Germinal center (tissue), 1 donor: ENCODE measurements around the gene FBXL7.

ENCODE experiments used
- DNase-seq: peaks from one replicate; pipeline ENCODE4 v3.0.0; 2012; ENCODE audit warnings: mixed read lengths, low spot score

FBXL7 gene

DNA sequence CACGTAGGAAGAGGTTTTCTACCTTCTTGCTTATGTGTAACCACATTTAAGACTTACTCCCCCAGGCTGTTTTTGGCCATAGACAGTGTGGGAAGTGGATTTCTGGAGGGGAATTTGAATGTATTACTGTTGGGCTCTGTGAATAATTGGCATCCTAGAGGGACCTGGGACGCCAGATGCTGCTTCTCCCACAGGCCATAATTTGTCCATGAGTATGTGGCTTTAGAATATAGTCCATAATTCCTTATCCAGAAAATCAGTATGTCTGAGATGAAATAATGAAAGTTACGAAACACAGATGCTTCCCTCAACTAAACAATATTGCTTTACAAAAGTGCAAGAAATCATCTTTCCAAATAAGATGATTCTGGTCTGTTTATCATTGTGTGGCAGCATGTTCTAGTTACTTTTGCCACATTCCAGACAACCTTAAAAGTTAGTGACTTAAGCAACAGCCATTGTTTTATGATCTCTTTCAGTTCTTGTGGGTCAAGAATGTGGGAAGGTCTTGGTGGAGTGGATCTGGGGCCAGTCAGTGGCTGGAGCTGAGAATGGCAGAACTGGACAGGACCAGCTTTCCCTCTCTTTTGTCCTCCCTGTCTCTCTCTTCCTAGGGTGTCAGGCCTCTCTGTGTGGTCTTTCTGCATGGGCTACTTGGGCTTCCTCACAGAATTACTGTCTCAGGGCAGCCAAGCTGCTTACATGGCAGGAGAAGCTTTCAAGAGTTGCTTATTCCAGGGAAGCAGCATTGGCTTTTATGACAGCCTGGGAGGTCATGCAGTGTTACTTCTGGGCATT is 79.4 kb downstream of the FBXL7 start:
- DNase-seq = no peak

DNA sequence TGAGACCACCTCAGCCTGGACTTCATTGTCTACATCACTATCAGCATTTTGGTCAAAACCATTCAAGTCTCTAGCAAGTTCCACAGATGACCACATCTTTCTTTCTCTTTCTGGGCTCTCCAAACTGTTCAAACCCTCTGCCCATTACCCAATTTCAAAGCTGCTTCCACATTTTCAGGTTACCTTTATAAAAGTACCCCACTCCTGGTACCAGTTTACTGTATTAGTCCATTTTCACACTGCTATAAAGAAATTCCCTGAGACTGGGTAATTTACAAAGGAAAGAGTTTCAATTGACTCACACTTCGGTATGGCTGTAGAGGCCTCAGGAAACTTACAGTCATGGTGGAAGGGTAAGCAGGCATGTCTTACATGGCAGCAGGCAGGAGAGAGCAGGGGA is 84.5 kb downstream of the FBXL7 start:
- no peak for DNase-seq

DNA sequence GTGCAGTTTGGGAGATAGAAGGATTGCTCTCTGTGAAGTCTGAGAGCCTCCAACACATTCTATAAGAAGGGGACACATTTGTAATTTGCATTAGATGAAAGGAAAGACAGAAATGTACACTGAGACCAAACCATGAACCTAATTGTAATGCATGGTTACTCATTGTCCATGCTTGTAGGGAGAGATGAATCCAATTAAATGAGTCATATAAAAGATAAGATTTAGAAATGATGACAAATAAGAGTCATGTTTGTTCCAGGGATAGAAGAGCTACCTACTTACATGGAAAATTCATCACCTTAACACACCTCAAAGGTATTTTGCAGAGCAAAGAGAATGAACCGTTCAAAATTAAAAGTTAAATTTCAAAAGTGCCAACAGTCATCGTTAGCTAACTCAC is 85.1 kb downstream of the FBXL7 start:
- DNase-seq = no peak

DNA sequence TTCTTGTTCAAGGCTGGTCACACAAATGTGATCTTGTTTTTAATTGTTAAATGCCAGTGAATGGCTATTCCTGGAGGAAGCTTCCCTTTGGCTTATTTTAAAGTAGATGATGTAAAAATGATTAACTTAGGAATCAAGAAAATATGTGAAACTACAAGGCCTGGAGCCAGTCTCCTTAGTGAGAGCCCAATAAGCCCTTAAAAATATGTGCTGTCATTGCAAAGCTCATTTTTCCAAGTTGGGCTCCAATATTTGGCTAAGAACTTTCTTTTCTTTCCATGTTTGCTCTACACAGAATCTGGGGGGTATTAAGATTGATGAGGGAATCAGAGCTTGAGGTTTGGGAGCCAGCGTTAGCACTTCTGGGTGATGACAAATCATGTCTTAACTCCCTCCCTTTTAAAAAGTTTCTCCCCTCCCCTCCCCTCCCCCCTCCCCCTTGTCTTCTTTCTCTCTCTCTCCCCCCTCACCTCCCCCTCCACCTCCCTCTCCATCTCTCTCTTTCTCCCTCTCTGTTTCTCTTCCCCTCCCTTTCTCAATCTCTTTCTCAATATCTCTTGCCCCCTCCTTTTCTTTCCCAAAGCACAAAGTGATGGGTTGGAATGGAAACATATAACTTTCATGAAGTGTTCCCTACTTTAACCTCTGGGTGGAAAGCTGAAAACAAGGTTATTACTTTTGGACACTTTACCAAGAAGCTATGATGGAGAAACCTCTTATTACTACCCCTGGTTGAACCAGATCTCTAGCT is 86.0 kb downstream of the FBXL7 start:
- no peak for DNase-seq

DNA sequence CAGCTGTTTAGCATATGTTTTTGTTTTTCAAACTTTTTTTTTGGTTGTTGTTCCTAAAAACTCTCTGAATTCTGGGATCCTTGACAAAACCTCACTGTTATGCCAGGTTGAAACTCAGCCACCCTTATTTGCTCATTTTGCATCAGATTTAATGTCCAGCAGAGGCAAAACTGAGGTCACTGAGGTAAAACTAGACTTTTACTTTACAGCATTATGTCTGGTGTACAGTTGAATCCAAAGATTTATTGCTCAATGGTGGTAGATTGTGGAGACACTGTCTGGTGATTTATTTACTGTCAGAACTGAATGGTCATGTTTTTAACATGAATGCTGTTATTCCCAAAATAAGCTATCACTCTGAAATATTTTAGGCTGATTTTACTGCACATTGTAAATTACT is 87.9 kb downstream of the FBXL7 start:
- DNase-seq = no peak

DNA sequence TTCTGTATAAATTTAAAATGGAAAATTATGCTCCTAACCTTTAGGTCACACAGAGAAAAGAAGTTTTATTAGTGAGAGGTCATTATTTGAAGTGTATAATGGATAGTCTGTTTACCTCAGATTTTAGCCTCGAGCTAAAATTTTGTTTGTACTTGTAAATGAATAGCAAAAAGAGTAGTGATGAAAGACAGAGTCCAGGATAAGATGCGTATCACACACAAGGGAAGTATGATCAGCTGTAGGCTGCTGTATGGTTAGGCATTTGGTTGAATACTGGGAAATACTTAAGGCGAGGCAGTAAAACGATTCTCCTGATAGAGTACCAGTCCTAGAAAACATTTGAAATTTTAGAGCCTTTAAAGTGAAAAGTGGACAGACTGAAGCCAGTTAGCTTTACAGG is 92.7 kb downstream of the FBXL7 start:
- DNase-seq = no peak

DNA sequence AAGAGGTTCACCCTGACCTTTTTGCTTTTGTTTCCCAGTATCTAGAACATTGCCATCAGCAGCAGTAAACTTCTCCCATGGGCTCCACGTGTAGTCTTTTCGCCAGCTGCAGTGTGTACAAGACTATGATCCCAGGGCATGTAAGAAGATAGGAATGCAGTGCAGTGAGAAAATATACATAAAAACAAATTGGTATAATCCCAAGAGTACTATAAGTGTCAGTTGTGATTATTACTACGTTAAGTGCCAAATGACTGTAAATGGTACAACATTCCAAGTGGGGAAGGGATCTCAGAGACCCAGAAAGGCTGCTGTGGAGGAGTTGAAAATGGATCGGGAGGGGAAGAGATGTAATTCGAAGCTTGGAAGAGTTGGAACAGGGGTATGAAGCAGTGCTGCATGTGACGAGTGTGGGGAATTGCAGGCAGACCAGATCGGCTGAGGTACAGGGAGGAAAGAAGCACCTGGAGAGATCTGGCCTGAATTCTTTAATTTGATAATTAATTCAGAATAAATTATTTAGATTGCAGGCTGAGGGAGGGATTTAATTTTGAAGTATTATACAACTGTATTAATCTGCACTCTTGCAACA is 95.1 kb downstream of the FBXL7 start:
- no peak for DNase-seq

DNA sequence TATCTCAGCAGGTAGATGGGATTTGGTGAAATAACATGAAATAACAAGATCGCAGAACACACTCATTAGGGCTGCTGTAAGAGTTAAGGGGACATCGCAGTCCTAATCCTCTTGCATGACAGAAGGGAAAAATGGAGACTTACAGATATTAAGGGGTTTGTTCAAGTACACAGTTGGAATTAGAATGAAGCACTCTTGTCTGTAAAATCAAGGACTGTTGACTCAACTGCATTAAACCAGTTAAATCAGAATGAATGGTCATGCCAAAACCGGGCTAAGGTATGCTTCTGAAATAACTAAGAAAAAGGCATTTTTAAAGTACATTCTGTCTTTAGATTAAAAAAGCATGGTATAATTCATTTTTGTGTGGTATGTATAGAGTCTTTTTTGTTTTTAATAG is 95.9 kb downstream of the FBXL7 start:
- no peak for DNase-seq

DNA sequence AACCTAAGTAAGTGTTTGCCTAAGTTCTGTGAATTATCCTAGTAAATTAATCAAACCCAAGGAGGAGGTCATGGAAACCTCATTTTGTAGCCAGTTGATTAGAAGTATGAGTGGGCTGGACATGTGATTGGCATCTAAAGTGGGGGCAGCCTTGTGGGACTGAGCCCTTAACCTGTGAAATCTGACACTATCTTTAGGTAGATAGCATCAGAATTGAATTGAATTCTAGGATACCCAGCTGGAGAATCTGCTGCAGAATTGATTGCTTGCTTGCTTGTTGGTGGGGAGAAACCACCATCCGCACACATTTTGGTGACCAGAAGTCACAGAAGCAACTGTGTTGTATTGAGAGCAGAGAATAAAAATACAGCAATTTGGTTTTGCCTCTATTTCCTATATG is 97.0 kb downstream of the FBXL7 start:
- no peak for DNase-seq

DNA sequence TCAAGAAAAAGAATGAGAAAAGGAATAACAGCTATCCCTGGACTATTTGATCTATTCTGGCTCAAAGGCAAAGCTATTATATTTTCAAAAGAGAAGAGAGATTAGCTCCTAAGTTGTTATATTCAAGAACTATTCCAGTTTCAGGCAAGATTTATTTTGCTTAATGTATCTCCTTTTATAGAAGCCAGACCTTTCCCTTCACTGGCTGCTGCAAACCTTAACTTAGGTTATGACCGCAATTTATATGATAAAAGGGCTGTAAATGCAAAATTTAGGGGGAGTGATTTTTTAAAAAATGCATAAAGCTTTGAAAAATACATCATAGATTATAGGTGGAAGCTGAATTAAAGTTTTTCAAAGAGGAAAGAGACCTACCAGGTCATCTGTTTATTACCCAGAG is 97.8 kb downstream of the FBXL7 start:
- no peak for DNase-seq

DNA sequence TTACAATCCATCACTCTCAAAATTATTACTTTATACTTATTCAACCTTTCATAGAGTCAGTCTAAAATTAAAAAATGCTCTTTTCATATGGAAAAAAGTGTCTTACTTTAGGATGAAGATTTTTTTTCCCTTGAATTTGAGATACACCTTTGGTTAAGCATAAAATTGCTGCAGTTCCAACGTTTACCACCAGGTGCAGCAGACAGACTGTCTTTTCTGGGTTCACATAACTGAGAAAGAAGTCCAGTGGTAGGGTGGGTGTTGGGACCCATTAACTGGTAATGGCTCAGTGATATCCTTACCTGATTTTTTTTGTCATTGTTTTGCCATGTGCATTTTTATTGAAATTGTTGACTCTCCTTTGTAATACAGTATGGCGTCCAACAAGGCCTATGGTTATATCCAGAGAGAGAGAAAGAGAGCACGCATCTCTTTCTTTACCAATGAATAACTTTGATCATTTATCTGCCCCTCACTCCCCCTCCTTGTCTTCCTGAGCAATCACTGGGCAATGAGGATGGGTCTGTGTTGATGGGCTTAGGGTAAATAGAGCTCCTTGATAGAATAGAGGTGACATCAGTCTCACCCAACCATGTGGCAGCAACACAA is 98.4 kb downstream of the FBXL7 start:
- no peak for DNase-seq

DNA sequence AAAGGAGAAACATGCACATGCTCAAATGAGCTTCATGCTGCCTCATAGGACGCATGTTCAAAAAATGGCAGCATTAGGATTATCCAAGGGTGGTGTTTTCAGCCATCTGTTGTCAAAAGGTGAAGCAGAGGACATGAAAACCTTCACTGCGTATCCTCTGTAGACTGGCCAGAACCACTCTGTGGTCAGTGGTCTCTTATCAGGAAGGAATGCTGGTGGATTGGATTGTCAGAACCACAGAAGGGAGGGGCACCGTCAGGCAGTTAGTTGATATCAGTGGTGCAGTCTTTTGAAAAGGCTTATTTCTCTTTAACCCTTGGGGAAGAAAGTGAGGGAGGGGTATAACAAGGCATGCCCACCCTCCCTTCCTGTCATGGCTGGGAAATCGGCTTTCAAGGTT is 100.1 kb downstream of the FBXL7 start:
- DNase-seq = no peak

DNA sequence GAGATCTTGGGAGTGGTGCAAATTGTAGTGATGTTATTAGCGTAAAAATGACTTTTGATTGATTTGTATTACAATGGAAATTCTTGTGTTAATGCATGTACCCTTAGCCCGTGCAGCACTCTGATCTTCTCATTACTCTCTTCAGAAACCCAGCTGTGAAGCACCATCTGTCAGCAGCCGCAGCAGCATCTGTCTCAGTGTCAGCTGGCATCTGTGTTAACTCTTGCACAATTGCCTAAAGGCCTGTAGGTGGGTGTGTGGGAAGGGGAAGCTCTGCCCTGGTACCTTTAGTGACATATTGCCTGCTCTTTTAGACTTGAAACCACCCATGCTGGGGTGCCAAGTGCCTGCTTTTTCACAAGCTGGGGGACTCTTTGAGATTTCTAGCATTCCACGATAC is 101.3 kb downstream of the FBXL7 start:
- DNase-seq = no peak

DNA sequence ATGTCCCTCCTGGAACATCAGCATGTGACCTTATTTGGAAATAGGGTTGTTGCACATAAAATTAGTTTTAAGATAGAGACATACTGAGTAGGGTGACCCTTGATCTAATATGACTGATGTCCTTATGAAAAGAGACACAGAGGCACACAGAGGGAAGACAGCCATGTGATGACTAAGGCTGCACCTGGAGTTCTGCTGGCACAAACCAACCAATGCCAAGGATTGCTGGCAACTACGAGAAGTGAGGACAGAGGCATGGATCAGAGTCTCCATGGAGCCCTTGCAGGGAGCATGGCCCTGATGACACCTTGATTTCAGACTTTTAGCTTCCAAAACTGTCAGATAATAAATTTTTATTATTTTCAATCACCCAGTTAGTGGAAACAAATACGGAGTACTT is 101.9 kb downstream of the FBXL7 start:
- no peak for DNase-seq

DNA sequence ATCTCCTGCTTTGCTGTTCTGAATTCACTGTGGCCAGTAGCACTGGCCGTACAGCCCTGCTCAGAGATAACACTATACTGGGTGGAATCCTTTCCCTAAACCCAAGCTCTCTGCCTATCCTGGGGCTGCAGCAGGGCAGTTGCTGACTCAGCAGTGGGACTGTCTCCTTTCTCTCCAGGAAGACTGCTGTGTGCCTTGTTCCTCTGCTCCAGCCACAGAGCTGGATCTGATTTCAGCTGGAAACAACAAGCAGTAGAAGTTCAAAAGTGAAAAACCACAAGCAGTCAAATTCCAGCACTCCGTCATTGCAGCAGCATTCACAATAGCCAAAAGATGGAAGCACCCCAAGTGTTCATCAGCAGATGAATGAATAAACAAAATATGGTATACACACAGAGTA is 105.0 kb downstream of the FBXL7 start:
- DNase-seq = no peak

DNA sequence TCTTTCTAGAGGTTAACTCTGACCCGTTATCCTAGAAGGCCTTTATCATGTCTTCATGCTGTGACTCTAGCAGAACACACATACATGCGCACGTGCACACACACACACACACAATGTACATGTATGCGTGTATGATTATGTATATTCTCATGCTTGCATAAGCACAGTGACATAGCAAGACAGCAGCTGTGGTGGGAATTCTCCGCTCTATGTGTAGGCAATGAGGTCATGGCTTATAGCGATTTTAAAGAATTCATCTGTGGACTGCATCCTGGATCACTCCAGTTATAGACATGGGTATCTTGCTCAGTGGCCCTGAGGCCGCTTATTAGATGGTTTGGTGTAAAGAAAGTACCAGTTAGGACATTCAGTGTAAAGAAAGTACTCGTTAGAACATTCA is 106.2 kb downstream of the FBXL7 start:
- DNase-seq = no peak

DNA sequence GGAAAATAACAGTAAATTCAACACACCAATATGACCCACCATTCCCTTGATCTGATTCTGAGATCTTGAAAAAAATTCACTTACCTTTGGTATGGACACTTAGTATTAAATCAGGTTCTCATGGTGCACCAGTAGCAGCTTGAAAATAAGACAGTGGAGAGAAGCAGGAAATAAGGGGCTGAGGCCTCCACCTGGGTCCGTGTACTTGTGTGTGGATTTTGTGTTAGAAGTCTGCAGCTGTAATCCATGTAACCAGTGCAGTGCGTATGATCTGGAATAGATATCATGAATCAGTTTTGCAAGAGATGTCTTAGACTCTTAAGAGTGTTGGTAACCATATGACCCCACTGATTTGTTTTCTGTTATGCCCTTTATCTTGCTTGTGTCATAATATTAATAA is 107.1 kb downstream of the FBXL7 start:
- no peak for DNase-seq

DNA sequence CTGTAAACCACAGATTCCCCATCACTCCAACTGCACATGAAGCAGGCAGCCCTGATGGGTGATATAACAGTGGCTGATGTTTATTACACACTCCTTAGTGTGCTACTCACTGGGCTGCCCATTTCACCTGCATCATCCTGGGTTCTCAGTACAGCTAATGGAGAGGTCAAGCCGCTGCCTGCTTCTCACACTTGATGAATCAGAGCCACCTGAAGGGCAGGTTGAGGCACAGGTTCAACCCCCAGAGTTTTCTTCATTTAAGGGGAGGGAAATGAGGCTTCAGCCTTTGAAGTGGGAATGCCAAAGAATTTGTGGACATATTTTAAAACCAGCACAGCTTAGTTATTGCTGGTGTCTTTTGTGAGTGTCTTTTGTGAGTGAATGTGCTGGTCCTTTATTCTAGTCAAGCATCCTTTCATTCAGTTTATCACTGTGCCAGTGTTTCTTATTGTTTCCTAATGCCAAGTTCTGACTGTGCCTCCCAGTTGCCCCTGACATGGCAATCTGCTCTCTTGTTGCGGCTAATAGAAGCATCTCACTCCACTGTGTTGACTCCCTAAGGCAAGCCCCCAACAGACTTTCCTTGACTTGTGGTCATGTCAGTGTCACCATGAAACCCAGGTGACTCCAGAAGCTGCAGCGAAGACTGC is 109.2 kb downstream of the FBXL7 start:
- DNase-seq = no peak

DNA sequence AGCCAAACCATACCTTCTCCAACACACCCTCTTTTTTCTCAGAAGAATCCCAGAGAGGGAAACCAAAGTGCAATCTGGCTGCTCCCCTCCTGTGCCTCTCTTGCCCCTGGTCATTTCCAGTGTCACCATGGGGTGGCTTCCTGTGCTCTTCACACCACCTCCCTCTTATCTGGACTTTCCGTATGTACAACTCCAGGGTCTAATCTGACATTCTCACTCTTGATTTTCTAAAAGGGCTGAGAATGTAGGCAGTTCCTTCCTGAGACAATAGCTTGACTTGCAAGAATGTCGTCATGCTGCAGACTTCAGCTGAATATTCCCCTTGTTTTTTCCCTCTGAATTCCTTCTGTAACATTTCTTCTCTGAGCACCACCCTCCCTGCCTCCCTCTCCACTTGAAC is 110.2 kb downstream of the FBXL7 start:
- DNase-seq = no peak

DNA sequence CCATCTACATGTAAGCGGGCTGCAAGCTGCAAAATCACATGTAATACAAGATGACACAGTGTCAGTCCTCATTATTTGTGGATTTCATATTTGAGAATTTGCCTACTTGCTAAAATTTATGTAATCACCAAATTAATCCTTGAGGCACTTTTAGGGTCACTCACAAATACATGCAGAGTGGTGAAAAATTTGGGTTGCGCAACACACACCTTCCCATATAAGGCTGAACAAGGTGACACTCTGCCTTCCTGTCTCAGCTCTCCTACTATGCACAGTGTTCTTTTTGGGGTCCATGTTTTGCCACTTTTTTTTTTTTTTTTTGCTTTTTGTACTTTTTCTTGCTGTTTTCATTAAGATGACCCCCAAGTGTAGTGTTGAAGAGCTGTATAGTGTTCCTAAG is 111.0 kb downstream of the FBXL7 start:
- DNase-seq = no peak

DNA sequence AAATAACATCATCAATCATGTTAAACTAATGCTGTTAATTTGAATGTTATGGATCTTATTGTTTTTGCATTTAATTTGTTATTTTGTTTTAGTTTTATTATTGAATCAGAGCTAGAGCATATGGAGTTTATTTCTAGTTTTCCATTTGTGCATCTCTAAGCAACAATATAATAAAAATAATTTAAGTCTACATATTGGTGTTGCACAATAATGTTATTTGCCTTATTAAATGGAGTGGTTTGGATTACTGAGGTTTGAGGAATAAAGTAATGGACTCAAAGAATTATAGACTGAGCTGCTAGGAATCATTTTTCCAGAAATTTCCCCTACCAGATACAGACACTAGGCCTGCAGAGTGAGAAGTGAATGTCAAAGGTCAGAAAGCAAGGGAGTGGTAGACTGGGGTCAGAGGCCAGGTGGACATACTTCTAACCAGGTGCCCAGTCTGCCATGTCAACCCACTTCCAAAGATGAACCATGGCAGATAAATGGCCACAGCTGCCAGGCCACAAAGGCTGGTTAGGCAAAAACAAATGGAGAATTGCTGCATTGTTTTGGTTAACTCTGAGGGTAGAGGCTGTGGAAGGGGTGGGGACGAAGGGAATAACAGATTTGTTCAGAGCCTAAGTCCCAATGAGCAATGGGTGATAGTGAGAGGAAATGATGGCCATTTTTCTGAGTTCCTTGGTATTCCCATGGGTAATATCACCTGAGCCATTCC is 113.1 kb downstream of the FBXL7 start:
- DNase-seq = no peak

DNA sequence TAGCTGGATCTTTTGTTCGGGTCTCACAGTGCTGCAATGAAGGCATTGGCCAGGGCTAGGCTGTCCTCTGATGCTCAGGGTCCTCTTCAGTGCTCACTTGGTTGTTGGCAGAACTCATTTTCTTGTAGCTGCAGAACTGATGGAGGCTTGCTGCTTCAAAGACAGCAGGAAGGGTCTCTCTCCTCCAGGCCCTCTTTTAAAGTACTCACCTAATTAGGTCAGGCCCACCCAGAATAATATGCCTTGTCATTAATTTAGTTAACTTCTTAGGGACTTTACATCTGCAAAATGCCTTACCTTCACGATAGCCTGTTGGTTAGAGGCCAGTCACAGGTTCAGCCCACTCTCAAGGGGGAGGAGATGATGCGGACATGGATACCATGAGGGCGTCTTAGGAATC is 114.7 kb downstream of the FBXL7 start:
- no peak for DNase-seq
